Caki2 (cell line): Measurements from ENCODE around the gene CHIC2. TPM values are rescaled to one million over a fixed set of nuclear protein-coding genes. Genes with fewer than 3 reads are reported as not detected.

Experiments used
- DNase-seq: peaks from one replicate; pipeline ENCODE4 v3.0.0-alpha.2; 2015; ENCODE audit warnings: low read depth
- in situ Hi-C: cut with HindIII; loops from 2 replicates; pipeline ENCODE4 v1.10.0; 2016; ENCODE audit warnings: low sequenced_read_pairs, low pct_unique_long_range_greater_than_20kb, mixed read lengths
- total RNA-seq: library from RNA; depleted of rRNA; stranded (reverse); fragments of >200 nt; shearing (Covaris generic); gene quantifications from 2 replicates; pipeline ENCODE4 v1.2.3, GENCODE V29; 2014; ENCODE audit warnings: low replicate concordance

CHIC2 gene
- total RNA-seq, 1 experiment from 2014 or later, result 22.6 TPM

DNA sequence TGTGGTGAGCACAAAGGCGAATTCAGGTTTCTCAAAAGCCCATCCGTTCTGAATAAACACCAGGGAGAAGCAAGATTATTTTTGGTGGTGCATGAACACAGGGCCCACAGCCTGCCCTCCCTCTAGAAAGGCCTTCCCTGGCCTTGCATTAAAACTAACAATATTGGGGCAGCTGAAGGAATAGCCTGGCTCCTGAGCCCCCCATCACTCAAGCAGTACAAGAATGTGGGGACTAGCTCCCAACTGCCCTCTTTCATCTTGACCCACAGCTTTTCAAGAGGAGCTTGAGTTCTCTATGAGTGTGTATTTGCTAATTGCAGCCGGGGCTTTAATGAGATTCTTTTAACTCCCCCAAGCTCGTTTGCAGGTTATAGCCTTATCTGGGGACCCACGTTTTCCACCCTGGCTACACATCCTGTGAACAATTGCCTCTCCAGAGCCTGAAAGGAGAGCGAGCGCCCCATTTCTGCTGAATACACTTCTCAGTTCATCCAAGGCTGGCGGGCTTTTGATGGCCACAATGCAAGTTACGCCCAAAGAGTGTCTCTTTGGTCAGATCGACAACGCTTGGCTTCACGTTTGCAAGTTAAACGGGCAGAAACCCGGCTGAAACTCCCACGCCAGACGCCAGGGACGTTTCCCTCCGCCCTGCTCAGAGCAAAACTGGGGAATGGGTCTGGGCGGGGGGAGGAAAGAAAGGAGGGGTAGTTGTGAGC, 30.9 kb upstream of the CHIC2 start:
- in situ Hi-C loops, result no loop called here
- no peak for DNase-seq

DNA sequence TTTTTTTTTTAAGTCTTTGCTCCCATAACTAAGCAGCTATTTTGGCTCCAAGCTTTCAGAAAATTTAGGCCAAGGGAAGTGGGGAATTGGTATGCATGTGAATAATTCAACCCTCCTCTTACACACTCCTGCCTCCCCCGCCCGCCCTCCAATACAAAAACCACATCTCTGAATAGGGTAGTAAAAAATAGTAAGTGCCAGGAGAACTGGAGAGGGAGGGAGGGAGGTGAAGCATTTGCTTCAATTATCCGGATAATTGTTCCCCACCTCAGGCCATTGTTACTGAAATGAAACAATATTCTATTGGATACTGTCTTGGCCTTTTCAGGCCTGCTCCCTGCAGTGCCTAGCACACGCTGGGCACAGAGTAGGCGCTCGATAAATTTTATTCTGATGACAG, 30.0 kb upstream of the CHIC2 start:
- in situ Hi-C loops, result no loop called here
- DNase-seq, result no peak

DNA sequence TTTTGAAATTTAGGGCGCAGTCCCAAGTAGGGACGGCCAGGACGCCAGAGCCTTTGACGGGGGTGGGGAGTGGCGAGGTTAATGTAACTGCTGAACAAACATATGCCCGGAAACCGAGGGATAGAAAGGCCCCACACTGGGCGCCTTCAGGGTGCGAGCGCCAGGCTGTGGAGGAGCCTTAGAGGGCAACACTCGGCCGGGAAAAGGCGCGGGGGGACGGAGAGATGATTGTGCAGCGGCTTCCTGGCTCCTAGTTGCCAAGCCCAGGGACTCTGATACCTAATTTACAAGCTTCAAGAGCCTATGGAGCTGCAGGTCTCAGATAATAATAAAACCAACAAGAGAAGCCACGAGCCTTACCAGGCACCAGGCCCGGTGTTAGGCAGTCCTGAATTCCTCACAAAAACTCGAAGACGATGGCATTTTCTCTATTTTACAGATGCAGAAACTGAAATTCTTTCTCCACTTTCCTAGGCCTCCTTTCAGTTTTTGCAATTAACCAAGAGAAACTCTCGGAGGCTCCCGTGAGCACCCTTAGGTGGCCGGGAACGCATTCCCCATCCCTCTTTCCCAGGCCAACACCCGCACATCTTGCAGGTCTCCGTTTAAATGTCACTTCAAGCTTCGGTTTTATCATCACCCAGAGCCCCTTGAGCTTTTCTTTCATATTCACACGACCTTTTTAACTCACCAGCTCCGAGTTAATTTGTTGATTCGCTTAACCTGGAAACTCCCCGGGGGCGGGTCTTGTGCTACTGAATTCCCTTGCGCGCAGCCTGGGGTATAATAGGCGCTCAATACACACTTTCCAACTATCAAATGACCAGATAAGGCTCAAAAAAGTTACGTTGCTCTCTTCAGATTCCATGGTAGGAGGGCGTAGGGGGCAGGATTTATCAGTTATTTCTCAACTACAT, 29.2 kb upstream of the CHIC2 start:
- in situ Hi-C loops, result no loop called here
- no peak for DNase-seq

- DNase-seq, result no peak
- in situ Hi-C loops, result no loop called here
These were observed 28.3 kb upstream of the CHIC2 start for GRCh38 chr4:54092405-54093323.

DNA sequence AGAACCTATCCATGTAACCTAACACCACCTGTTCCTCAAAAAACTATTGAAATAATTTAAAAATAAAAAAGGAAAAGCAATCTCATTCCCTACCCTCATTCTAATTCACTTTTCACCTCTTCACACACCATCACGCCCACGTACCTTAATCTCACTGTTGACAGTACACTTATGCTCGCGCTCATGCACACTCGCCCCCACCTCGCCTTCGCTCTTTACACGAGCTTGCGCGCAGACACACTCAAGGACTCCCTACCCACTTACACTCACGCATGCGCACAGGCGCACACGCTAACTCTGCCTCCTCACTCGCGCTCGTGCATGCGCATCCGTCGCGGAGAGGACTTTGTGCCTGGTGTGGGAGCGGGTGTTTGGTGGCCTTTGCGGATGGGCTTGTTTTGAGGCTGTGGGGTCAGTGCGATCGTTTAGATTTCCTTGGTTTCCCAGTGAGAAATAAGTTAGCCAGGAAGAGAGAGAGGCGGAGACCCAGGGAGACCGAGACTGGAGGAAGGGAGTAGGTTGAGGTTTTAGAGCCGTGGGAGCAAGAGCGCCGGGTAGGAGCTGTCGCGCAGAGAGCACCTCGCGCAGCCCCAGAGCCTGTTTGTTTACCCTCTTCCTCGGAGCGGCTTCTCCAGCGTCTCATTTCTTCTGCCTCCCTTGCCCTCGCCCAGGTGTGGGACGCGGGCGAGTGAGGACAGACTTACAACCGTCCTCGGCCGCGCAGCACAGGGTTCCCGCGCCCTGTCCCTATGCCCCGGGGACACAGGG, 27.4 kb upstream of the CHIC2 start:
- peak; percentile 71 for DNase-seq

DNA sequence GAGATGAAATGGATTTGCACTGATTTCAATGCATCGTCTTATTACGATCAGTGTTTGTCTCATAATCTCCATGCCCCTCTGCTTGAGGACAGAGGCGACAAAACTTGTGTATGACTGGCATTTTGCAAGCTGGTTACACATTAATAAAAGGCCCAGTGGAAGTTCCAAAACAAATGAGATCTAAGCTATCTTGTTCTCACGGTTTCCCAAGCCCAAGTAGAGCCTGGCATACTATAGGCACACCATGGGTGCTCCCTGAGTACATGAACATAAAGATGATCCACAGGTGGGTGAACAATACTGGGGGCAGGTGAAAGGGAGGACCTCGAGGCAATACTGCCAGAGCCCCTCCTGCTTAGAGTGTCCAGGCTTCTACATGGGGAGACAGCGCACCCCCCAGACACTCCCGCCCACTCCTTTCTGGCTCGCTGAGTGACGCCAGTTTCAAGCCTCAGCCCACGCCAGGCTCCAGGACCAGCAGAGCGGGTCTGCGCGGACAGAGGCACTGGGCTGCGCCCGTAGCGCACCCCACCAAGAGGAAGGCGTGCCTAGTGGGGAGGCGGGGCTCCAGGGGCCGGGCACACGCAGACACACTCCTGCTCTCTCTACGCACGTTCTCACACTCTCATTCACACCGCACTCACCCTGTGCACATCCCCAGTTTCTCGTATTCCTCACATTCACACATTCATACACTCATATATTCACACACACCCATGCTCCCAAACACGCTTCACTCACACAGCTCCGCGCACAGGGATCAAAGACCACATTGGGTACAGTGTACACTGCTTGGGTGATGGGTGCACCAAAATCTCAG, 26.6 kb upstream of the CHIC2 start:
- in situ Hi-C loops, result no loop called here
- peak; percentile 77 for DNase-seq

More for the DNA sequence above, 27.4 kb upstream of the CHIC2 start:
- in situ Hi-C loops, result no loop called here

- DNase-seq, result no peak
- in situ Hi-C loops, result no loop called here
These were observed 26.0 kb upstream of the CHIC2 start for GRCh38 chr4:54090404-54090803.

GRCh38 chr4:54089875-54090274, 25.5 kb upstream of the CHIC2 start:
- in situ Hi-C loops, result no loop called here
- DNase-seq, result no peak

DNA sequence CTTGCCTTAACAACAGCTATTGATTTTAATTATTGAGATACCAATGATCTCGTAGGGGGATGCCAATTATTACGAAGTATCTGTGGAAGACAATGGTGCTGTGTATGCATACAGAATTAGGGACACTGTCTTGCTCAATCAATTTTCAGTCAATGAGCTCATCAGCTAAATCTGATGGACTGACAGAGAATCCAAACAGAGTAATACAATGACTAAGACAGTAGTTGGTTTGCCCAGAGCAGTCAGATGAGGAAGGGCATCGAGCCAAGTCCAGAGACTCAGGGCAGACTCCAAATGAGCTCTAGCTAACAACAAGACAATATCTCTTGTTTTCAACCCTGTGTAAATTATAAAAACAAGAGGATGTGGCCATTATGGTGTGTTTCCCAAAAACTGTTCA, 20.9 kb upstream of the CHIC2 start:
- peak; percentile 69 for DNase-seq
- in situ Hi-C loops, result no loop called here

GRCh38 chr4:54082168-54082567, 17.8 kb upstream of the CHIC2 start:
- in situ Hi-C loops, result no loop called here

GRCh38 chr4:54077812-54078211, 13.4 kb upstream of the CHIC2 start:
- DNase-seq, result no peak
- in situ Hi-C loops, result no loop called here

More at GRCh38 chr4:54082168-54082567, 17.8 kb upstream of the CHIC2 start:
- peak; percentile 92 for DNase-seq

DNA sequence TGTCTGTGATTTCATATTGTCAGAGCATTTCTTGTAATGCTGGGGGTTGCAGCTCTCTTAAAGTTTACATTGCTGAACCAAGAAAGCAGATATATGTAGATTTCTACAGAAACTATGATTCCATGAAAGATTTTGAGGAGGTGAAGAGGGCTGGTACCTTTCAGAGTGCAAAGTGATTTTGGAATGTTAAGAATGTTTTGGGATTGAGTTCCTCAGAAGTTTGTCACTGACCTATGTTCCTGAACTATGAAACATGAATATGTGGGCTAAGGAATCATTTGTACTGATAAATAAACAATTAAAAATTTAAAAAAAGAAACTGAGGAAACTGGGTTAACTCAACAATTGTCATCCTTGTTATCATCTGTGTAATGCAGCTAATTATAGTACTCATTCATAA, 12.3 kb upstream of the CHIC2 start:
- DNase-seq, result no peak
- in situ Hi-C loops, result no loop called here

- DNase-seq, result no peak
- in situ Hi-C loops, result no loop called here
These were observed 10.0 kb upstream of the CHIC2 start for GRCh38 chr4:54074381-54074780.

- in situ Hi-C loops, result no loop called here
- DNase-seq, result no peak
These were observed 9.0 kb upstream of the CHIC2 start for GRCh38 chr4:54073271-54073880.

- DNase-seq, result peak; percentile 48
- in situ Hi-C loops, result no loop called here
These were observed 2.8 kb upstream of the CHIC2 start for GRCh38 chr4:54067166-54067565.

- no peak for DNase-seq
- in situ Hi-C loops, result no loop called here
These were observed 2.3 kb upstream of the CHIC2 start for GRCh38 chr4:54066718-54067129.

DNA sequence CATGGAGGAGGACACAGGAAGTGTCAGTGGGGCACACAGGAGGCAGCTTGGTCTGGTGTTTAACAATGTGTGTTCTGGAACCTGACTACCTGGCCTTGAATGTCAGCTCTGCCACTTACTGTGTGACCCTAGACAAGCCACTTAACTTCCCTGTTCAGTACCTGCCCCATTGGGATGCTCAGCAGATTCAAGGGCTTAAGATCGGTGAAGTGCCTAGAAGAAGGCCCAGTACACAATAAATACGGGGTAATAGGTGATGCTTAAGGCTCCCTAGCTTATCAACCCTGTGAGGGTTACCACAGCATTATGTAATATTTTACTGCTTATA, 1.6 kb upstream of the CHIC2 start:
- DNase-seq, result no peak
- in situ Hi-C loops, result no loop called here
